HG03469 (cell line): ENCODE data around the gene FAM174A.
"Not testable (repeated sequence)": the region's sequence is repeated elsewhere in the genome, so short reads cannot be mapped to it uniquely, and the experiment has no call there.

ENCODE experiments used
- ATAC-seq: cut with Tn5 transposase; IDR thresholded peaks from one replicate; pipeline ENCODE4 v1.9.1; 2021; ENCODE audit warnings: mild to moderate bottlenecking, moderate library complexity, moderate number of reproducible peaks; ENCODE audit not compliant: unreplicated experiment

The FAM174A gene

GRCh38 chr5:100575815-100576214 is 40.6 kb downstream of the FAM174A start:
- ATAC-seq, result no peak

DNA sequence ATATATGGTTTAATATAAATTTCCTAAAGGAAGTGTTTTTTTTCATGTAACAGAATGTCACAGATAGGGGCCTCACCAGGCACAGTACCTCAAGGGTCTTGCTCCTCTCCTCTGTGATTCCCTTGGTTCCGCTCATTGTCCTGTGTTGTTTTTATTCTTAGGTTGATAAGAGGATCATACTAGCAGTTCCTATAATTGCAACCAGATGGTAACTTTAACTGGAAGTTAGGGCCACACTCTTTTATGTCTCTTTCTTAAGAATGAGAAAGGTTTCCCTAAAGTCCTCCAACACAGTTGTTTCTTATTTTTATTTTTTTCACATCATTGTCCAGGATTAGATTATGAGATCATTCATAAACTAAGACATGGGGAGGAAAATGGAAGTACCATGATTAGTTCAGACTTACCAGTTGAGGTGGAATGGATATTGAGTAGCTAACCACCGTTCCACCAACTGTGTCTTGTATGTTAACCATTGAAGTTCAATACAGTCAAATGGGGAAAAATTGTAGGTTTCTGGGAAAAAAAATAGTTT is 41.1 kb downstream of the FAM174A start:
- ATAC-seq, result no peak

DNA sequence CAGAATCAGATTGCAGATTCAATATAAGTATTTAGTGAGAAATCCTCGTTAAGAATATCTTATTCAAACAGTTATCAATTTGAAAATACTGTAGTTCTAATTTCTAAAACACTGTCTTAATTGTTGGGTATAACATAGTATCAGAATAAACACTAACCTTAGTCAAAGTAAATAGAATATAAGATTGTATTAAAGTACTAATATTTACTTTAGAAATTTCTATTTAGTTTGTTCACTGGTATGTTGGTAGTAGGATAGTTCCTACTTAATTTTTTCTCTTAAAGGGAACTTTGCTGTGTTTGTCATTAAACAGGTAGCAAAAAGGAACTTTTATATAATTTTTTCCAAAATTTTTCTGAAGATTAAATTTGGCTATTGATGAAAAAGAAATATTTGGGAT is 42.3 kb downstream of the FAM174A start:
- ATAC-seq, result no peak

- ATAC-seq, result peak; percentile 92
Measured at GRCh38 chr5:100584069-100584468, 48.9 kb downstream of the FAM174A start.

- no peak for ATAC-seq
Measured at GRCh38 chr5:100584889-100585288, 49.7 kb downstream of the FAM174A start.

DNA sequence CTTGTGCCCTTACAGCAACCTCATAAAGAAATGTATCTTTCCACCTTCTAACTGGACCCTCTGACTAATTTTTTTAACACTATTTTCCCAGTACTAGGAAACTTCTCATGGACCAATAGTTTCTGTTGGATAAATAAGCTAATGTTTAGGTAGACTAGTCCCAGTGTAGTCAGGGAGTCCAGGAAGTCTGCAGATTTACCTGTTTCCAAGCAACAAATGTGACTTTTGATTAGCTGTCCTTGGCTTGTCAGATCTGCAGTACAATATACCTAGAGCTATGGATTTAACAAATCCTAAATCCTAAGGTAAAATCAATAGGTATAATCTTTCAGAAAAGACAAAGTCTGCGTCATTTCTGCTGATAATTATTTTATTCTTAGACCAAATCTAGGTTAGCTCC is 55.7 kb downstream of the FAM174A start:
- ATAC-seq, result no peak

DNA sequence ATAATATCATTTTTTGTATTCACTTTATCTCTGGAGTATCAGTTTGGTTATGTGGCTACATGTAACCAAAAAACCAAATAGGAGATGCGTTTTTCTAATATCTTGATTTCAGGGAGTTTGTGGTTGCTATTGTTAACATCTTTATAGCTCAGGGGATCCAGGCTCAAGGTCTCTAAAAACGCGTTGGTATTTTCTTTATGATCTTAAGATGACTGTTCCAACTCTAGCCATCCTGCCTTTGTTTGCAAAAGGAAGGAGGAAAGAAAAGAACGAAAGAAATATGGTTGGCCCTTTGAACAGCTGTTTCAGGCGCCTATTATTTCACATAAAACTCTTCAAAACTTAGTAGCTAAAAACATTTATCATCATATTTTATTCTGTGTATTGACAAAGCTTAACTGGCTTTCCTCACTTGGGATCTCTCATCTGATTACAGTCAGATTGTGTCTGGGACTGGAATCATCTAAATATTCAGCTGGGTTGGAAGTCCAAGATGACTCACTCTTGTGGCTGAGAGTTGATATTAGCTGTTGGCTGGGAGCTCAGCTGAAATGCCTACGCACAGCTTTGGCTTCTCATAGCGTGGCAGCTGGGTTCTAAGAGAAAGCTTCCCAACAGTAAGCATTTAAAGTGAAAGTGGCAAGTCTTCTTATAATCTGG is 60.1 kb downstream of the FAM174A start:
- ATAC-seq, result no peak

GRCh38 chr5:100595812-100596173 is 60.6 kb downstream of the FAM174A start:
- ATAC-seq, result no peak

- no peak for ATAC-seq
Measured at GRCh38 chr5:100598446-100598845, 63.3 kb downstream of the FAM174A start.

- ATAC-seq, result no peak
Measured at GRCh38 chr5:100600298-100600994, 65.3 kb downstream of the FAM174A start.

DNA sequence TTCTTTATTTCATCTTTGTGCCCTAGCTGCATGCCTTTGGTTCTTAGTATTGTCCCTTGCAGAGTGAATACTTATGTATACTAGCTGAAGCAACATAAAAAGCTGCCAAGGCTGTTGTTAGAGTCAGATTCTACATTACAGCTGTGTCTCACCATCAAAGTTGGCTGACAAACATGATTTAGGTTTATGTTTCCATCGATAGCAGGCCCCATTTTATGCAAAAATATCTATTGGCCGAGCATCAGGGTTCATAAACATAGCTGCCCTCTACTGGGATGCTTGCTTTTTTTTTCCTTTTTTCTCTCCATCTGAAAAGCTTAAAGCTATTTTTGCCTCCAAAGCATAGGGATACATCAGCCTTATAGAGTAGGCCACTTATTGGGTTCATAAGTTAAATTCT is 68.0 kb downstream of the FAM174A start:
- ATAC-seq, result no peak

DNA sequence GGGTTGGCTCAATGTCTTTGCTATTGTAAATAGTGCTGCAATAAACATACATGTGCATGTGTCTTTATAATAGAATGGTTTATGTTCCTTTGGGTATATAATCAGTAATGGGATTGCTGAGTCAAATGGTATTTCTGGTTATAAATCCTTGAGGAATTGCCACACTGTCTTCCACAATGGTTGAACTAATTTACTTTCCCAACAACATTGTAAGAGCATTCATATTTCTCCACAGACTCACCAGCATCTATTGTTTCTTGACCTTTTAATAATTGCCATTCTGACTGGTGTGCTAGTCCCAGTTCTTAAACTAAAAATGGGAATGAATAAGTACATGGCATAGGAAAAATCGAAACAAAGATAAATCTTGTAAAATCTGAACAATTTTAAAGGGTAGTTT is 68.8 kb downstream of the FAM174A start:
- not testable (repeated sequence) for ATAC-seq

- no peak for ATAC-seq
Measured at GRCh38 chr5:100609594-100609993, 74.4 kb downstream of the FAM174A start.

- no peak for ATAC-seq
Measured at GRCh38 chr5:100614308-100614707, 79.1 kb downstream of the FAM174A start.

DNA sequence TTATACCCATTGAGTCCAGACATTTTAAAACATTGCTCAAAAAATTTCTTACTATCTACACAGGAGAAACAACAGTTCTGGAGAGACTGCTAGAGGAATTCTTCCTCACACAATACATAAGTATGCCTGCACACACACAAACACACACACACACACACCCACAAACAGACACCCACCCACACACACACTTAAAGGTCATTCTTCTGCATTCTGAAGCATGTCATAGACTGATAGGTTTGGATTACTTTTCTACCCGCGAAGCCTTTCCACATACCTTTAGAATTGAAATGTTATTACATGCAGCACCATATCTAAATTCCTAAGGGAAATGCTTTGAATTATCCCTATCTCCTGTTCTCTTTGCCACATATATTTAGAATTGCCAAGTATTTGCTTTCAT is 80.2 kb downstream of the FAM174A start:
- ATAC-seq, result no peak

DNA sequence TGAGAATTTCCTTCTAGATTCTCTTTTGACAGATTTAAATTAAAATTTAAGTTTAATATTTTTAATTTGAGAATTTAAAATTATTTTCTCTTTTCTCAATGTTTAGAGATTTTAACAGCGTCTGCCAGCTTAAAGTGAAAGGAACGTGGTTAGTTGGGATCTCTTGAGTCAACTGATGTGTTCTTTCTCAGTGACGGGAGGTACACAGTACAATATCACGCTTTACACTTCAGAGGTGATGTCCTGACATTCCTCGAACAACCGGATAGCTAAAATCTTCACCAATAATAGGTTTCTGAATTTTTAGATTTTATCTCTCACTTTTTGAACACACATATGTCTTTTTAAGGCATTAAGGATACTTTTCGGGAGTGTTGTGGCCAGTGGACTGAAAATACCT is 81.1 kb downstream of the FAM174A start:
- no peak for ATAC-seq

DNA sequence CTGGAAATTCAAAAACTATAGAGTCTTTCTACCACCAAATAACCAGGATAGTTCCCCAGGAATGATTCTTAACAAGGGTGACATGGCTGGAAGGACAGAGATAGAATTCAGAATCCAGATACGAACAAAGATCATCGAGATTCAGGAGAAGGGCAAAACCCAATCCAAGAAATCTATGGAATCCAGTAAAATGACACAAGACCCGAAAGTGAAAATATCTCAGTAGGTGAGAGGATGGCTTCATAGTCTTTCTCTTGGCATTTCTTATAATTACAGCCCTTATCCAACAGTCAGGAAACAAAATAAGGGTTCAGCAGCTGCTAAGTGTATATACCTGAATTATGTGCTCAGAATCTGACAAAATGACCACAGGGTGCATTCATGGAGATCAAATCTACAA is 81.8 kb downstream of the FAM174A start:
- no peak for ATAC-seq

DNA sequence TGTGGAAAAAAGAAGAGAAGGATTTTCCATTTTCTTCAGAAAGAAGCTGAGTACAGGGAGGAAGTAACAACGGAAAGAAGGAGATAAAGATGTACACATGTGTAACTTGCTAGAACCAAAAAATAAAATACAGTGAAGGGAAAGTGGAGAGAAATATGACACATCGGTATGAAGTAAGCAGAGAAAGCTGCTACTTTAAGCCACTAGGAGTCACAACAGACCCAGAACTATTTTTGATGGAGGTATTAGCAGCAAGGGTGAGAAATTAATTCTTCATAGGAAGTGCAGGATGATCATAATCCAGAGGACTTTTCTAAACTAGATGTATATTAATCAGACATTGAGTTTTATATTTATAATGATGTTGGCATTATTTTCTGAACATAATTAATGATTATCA is 88.5 kb downstream of the FAM174A start:
- ATAC-seq, result peak; percentile 89

DNA sequence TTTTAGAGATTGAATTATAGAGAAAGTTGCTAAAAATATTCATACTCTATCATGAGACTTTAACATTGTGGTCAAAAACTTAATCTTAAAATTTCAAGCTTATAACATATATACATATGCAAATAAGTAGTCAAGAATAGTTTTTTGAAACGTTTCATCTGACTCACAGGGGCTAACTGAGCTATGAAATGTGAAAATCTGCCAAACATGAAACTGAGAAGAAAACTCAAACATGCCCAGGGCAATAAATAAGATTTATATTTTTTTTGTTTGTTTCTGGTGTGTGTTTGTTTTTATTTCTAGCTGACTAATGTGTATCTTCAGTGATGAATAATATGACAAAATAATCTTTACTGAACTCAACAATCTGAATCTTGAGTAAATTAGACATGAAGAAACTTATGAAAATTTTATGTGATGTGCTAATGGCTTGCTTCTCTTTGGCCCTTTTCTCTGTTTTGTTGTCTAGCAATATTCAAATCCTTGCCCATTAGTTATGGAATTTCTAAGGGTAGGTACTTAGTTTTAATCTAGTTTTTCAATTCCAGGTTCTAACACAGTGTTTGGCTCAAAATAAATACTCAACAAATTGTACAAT is 99.9 kb downstream of the FAM174A start:
- ATAC-seq, result peak; percentile 66
